C4-2B (cell line): ENCODE data around the gene ELL2.

Source experiments
- ZFX ChIP-seq: fragments of 450-650 bp; IDR thresholded peaks from 2 replicates; pipeline ENCODE4 v1.6.1; 2017
- TF ChIP-seq, protein P1 (sequence below): fragments of 450-650 bp; conservative IDR thresholded peaks from 2 replicates; pipeline ENCODE4 v1.5.1; 2017; ENCODE audit warnings: mild to moderate bottlenecking

DNA sequence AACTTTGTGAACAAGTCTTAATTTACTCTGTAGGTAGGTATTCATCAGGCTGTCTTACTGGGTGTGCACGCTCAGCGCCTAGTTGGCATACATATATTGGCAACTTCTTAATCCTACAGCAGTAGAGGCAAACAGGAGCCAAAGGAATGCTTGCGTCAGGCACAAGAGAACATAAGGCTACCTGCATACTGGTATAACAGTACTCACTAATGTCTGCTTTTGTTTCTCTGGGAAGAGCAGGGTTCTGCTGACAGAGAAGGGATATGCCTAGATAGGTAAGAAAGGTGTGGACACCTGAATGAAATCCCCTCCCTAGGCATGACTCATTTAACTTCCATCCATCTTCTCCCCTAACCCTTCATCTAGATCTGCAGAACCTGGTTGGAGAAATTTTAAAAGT, 40.1 kb downstream of the ELL2 start:
- TF ChIP-seq, protein P1, sequence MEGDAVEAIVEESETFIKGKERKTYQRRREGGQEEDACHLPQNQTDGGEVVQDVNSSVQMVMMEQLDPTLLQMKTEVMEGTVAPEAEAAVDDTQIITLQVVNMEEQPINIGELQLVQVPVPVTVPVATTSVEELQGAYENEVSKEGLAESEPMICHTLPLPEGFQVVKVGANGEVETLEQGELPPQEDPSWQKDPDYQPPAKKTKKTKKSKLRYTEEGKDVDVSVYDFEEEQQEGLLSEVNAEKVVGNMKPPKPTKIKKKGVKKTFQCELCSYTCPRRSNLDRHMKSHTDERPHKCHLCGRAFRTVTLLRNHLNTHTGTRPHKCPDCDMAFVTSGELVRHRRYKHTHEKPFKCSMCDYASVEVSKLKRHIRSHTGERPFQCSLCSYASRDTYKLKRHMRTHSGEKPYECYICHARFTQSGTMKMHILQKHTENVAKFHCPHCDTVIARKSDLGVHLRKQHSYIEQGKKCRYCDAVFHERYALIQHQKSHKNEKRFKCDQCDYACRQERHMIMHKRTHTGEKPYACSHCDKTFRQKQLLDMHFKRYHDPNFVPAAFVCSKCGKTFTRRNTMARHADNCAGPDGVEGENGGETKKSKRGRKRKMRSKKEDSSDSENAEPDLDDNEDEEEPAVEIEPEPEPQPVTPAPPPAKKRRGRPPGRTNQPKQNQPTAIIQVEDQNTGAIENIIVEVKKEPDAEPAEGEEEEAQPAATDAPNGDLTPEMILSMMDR, result no peak
- TF ChIP-seq ZFX, result no peak
